ENCODE data around the gene ANKFN1. TPM values are rescaled to one million over a fixed set of nuclear protein-coding genes. Genes with fewer than 3 reads are reported as not detected.

Gene ANKFN1
- total RNA-seq, 3 donors from 2014 or later = not detected

DNA sequence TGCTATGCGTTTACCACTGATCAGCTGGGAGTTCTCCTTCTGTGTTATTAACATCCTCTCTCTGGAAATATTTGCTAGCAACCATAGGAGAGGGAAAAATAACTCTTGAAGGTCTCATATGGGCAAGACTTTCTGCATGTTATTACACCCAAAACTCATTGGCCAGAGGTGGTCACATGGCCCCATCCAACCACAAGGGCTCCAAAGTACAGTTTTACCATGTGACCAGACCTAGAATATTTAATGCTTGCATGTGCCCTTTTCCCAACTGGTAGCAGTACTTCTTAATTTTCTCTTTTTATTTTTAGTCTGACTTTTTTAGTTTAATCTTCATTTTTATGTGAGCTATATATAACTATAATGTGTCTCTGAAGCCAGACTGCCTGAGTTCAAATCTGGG lies 299.2 kb downstream of the ANKFN1 start:
- DNase-seq = no peak
- Mint-ChIP-seq H3K27me3 (ENCODE audit: low read depth) (peaks cover 12% of the 10 kb centered on the region), H3K36me3 (ENCODE audit: insufficient read depth) (no peaks in the 10 kb centered on the region), H3K4me1 (ENCODE audit: low read depth) (no peaks in the 10 kb centered on the region), H3K4me3 (no peak overlapping the region), H3K9me3 (no peaks in the 10 kb centered on the region)
- no peak for ATAC-seq

DNA sequence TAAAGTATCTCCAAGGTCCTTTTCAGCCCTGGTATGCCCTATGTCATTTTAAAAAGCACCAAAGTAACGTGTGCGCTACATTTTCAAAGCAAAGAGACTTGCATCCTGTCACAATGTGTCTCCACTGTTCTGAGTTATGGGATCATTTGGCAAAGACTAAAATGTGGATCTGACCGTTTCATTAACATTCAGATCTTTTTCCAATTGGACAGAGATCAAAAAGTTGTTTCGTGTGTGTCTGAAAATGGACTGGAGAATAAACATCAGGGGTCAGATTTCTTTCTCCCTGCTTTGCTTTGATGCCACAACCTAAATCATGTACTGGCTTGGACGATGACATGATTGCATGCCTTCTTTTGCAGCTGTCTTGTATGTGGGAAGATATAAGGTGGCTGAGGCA lies 304.2 kb downstream of the ANKFN1 start:
- no peak overlapping the region for H3K4me3 Mint-ChIP-seq
- H3K27me3 Mint-ChIP-seq (ENCODE audit: low read depth) = peaks cover 17% of the 10 kb centered on the region
- no peaks in the 10 kb centered on the region for H3K36me3 Mint-ChIP-seq (ENCODE audit: insufficient read depth)
- DNase-seq (no peak), ATAC-seq (no peak)
- no peaks in the 10 kb centered on the region for H3K4me1 Mint-ChIP-seq (ENCODE audit: low read depth)
- no peaks in the 10 kb centered on the region for H3K9me3 Mint-ChIP-seq

DNA sequence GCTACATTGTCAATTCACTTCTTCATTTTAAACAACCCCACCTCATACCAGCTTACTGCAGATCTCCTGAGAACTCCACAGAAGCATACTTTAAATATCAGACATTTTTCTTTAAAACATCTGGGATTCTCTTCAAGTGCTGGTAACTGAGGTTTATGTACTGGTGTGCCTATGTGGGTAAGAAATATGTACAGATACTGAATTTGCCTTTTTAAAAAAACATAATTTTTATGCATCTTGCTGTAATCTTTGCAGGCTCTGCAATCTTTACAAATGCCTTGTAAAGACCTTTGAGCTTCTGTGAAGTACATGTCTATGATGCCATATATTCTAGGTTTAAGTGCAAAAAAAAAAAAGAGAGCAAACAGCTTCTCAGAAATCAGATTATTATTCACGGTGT lies 312.6 kb downstream of the ANKFN1 start:
- no peak overlapping the region for H3K4me3 Mint-ChIP-seq
- H3K36me3 Mint-ChIP-seq (ENCODE audit: insufficient read depth) = no peaks in the 10 kb centered on the region

DNA sequence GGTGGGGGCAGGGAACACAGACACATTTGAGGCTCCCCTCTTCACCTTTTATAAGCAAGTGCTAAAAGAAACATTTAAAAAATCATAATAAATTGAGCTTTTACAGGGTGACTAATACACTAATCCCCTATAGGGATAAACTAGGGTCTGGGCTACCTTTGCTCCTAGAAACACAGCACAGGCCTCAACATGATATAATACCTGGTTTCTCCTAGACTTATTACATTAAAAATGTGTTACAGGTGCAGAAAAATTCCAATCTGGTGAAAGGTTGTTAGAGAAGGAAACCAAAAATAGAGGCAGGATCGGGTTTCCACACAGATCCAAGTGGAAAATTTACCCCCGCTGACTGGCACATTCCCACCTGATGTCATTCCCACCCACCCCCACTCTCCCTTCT lies 315.6 kb downstream of the ANKFN1 start:
- no peak for ATAC-seq
- Mint-ChIP-seq H3K27me3 (ENCODE audit: low read depth) (peaks cover 2% of the 10 kb centered on the region), H3K9me3 (peaks cover 10% of the 10 kb centered on the region), H3K36me3 (ENCODE audit: insufficient read depth) (no peaks in the 10 kb centered on the region), H3K4me3 (no peak overlapping the region), H3K4me1 (ENCODE audit: low read depth) (no peaks in the 10 kb centered on the region)
- DNase-seq = no peak

More for the DNA sequence above, 312.6 kb downstream of the ANKFN1 start:
- ATAC-seq (no peak), DNase-seq (no peak)
- no peaks in the 10 kb centered on the region for H3K4me1 Mint-ChIP-seq (ENCODE audit: low read depth)
- H3K27me3 Mint-ChIP-seq (ENCODE audit: low read depth) = peaks cover 2% of the 10 kb centered on the region
- no peaks in the 10 kb centered on the region for H3K9me3 Mint-ChIP-seq

DNA sequence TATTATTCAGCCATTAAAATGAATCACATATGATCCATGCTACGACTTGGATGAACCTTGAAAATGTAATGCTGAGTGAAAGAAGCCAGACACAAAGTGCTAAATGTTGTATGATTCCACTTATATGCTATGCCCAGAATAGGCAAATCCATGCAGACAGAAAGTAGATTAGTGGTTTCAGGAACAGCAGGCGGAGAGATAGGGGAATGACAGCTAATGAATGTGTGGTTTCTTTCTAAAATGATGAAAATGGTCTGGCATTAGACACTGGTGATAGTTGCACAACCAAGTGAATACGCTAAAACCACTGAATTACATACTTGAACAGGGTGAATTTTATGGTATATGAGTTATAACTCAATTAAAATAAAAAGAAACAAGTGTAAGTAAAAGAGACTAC lies 318.4 kb downstream of the ANKFN1 start:
- Mint-ChIP-seq H3K36me3 (ENCODE audit: insufficient read depth) (no peaks in the 10 kb centered on the region), H3K9me3 (peaks cover 15% of the 10 kb centered on the region), H3K27me3 (ENCODE audit: low read depth) (no peaks in the 10 kb centered on the region), H3K4me3 (no peak overlapping the region), H3K4me1 (ENCODE audit: low read depth) (peaks cover 6% of the 10 kb centered on the region)
- ATAC-seq (no peak), DNase-seq (no peak)

DNA sequence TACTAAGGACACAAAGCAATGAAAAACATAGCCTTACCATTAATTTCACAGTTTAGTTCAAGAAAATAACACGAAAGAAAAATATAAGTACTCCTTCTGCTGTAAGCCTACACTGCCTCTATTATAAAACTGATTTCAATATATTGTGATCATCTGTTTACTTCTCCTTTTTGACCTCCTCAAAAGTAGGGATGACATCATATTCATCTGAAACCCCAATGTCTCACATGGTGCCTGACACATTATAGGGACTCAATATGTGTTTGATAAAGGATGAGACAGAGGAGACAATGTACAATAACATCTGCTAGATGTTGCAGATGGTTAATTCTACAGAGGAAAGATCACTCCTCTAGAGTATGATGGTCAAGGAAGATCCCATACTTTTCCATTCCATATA lies 321.8 kb downstream of the ANKFN1 start:
- no peak for DNase-seq
- Mint-ChIP-seq H3K36me3 (ENCODE audit: insufficient read depth) (no peaks in the 10 kb centered on the region), H3K27me3 (ENCODE audit: low read depth) (peaks cover 2% of the 10 kb centered on the region), H3K4me1 (ENCODE audit: low read depth) (peaks cover 8% of the 10 kb centered on the region), H3K4me3 (no peak overlapping the region), H3K9me3 (peaks cover 15% of the 10 kb centered on the region)
- ATAC-seq = no peak

DNA sequence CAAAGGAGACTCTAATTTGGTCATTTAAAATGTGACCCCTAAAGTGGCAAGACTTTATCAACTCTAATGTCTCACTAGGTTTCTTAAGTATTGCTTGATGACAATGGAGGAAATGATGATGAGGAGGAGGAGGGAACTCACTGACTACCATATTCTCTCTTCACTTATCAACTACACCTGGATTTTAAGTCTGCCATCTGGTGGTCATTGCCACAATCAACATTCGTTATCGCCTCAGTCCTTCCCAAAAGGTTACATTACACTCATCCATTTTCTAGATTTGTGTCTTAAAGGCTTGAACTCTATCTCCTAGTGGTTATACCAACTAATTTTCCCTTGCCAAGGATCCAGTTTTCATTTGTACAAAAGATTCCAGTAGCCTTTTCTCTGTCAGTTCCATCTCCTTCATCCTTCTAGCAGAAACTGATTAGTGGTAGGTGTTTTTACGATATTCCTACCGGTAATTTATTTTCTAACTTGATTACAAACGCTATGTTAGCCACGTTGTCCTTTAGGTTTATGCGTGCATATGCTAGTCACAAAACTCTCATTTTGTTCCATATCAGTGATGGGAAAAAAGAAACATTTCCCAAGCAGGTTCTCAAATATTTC lies 325.7 kb downstream of the ANKFN1 start:
- ATAC-seq = no peak
- no peak overlapping the region for H3K4me3 Mint-ChIP-seq
- peaks cover 8% of the 10 kb centered on the region for H3K27me3 Mint-ChIP-seq (ENCODE audit: low read depth)
- peaks cover 8% of the 10 kb centered on the region for H3K4me1 Mint-ChIP-seq (ENCODE audit: low read depth)
- H3K36me3 Mint-ChIP-seq (ENCODE audit: insufficient read depth) = no peaks in the 10 kb centered on the region
- DNase-seq = no peak
- peaks cover 5% of the 10 kb centered on the region for H3K9me3 Mint-ChIP-seq

DNA sequence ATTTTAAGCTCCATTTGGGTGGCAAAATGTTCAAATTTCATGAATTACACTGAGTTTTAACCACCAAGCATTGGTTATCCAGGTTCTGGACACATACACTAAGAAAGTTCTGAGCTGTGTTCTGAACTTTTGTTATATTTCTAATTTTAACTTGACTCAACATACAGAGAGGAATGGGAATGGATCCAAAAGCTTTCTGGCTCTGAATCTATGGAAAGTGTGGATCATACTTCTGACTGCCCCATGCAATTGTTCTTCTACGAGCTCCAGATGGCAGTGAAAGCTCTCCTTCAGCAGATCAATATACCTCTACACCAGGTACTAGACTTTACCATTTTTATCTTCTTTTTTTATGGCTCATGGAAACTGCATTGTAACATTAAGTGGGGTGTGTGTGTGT lies 327.2 kb downstream of the ANKFN1 start:
- peaks cover 8% of the 10 kb centered on the region for H3K27me3 Mint-ChIP-seq (ENCODE audit: low read depth)
- H3K4me3 Mint-ChIP-seq = no peak overlapping the region
- DNase-seq = no peak

DNA sequence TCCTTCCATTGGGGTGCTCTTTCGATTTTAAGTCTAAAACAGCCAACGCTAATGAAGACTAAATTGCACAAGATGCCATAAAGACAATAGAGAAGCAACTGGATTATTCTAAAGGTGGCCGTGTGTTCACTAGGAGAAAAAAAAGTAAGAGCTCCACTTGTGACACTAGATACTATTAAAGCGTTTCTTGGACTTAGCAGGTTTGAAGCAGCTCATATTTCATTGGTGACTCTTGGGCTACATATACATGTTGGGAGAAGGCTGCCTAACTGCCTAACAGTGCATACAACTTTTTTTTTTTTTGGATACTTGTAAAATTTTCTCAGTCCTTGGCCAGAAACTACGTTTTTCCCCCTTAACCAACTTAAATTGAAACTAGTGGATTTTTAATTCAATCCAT lies 328.4 kb downstream of the ANKFN1 start:
- Mint-ChIP-seq H3K4me1 (ENCODE audit: low read depth) (peaks cover 1% of the 10 kb centered on the region), H3K27me3 (ENCODE audit: low read depth) (peaks cover 8% of the 10 kb centered on the region), H3K9me3 (no peaks in the 10 kb centered on the region), H3K36me3 (ENCODE audit: insufficient read depth) (no peaks in the 10 kb centered on the region), H3K4me3 (no peak overlapping the region)
- no peak for DNase-seq
- no peak for ATAC-seq

More for the DNA sequence above, 327.2 kb downstream of the ANKFN1 start:
- Mint-ChIP-seq H3K36me3 (ENCODE audit: insufficient read depth) (no peaks in the 10 kb centered on the region), H3K4me1 (ENCODE audit: low read depth) (peaks cover 8% of the 10 kb centered on the region), H3K9me3 (no peaks in the 10 kb centered on the region)
- ATAC-seq = no peak

DNA sequence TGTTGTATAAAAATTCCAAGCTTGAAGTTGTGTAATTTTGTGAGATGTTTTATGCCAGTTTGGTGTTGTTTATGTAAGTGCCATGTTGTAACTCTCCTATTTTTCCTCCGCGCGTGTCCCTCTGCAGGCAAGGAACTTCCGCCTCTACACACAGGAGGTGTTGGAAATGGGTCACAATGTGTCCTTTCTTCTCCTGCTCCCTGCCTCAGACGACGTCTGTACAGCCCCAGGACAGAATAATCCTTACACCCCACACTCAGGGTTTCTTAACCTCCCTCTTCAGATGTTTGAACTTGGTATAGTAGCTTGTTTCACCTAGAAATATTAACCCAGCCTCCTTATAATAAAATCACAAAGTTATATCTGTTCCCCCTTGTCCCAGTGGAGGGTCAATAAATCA lies 329.0 kb downstream of the ANKFN1 start:
- no peak overlapping the region for H3K4me3 Mint-ChIP-seq
- DNase-seq (no peak), ATAC-seq (no peak)
- no peaks in the 10 kb centered on the region for H3K4me1 Mint-ChIP-seq (ENCODE audit: low read depth)
- no peaks in the 10 kb centered on the region for H3K9me3 Mint-ChIP-seq
- H3K36me3 Mint-ChIP-seq (ENCODE audit: insufficient read depth) = no peaks in the 10 kb centered on the region
- peaks cover 8% of the 10 kb centered on the region for H3K27me3 Mint-ChIP-seq (ENCODE audit: low read depth)

DNA sequence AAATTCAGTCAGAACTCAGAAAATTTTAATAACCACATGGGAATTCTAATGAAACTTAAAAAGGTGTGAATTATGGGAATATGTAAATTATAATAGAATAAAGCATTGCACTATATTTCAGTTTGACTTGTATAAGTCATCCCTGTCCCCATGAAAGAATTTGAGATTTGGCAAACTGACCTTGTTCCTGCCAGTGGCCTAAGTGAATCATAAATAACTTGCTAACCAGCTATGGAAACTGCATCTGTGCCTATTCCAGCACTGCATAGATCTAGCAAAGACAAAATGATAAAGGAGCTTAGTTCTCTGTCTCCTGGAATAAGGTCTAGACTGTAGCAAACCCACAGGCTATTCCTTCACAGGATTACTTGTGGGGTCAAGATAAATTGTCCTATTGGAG lies 333.5 kb downstream of the ANKFN1 start:
- no peak overlapping the region for H3K4me3 Mint-ChIP-seq
- H3K9me3 Mint-ChIP-seq = no peaks in the 10 kb centered on the region
- peaks cover 6% of the 10 kb centered on the region for H3K27me3 Mint-ChIP-seq (ENCODE audit: low read depth)
- DNase-seq (no peak), ATAC-seq (no peak)
- H3K36me3 Mint-ChIP-seq (ENCODE audit: insufficient read depth) = no peaks in the 10 kb centered on the region
- H3K4me1 Mint-ChIP-seq (ENCODE audit: low read depth) = no peaks in the 10 kb centered on the region

DNA sequence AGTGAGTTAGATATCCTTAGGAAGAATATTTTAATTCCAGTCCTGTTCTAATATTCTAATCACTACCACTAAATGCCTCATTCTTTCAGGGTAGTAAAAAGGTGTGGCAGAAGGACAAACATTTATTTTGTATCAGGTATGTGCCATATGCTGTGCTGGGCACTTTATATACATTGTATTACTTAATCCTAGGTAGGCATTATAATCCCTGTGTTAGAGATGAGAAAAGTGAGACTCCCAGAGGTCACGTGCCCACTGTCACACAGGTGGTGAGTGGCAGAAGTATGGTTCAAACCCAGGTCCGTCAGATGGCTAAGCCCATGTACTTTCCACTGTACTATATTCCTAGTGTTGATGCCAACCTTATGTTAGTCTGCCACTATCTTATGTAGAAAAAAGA lies 335.5 kb downstream of the ANKFN1 start:
- Mint-ChIP-seq H3K4me1 (ENCODE audit: low read depth) (no peaks in the 10 kb centered on the region), H3K36me3 (ENCODE audit: insufficient read depth) (no peaks in the 10 kb centered on the region), H3K4me3 (no peak overlapping the region), H3K9me3 (no peaks in the 10 kb centered on the region), H3K27me3 (ENCODE audit: low read depth) (peaks cover 3% of the 10 kb centered on the region)
- DNase-seq = no peak
- ATAC-seq = no peak

DNA sequence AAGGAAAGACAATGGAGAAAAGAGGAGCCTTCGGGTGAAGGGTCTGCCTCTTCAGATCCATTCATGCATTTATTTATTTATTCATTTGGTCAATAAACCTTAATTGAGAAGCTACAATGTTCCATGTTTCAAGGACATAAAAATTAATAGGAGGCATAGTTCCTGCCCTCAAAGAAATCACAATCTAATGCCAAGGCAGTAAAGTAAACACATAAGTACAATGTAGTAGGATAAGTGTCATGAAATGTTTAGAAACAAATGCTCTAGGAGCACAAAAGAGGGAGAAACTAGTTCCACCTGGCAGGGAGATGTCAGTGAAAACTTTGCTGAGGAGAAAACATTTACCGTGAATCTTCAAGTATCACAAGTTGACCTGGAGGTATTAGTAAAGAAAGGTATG lies 336.7 kb downstream of the ANKFN1 start:
- Mint-ChIP-seq H3K9me3 (no peaks in the 10 kb centered on the region), H3K36me3 (ENCODE audit: insufficient read depth) (no peaks in the 10 kb centered on the region), H3K4me3 (no peak overlapping the region), H3K4me1 (ENCODE audit: low read depth) (no peaks in the 10 kb centered on the region), H3K27me3 (ENCODE audit: low read depth) (peaks cover 3% of the 10 kb centered on the region)
- ATAC-seq = no peak
- no peak for DNase-seq

DNA sequence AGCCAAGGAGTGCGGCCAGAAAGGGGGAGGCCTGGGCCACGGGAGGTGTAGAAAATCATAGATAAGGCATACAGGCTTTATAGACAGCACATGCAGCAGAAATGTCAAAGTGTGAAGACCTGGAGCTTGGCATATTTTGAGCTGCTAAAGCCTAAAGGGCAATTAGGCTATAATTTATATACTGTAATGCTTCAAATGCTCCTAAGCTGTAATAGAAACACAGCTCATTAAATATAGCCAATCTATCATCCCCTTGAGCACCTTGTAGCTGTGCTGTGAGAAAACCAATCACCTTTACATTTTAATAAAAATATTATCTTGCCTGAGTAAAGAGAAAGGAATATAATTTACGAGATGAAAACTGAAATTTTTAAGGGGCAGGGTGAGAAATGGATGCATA lies 342.3 kb downstream of the ANKFN1 start:
- Mint-ChIP-seq H3K4me3 (no peak overlapping the region), H3K27me3 (ENCODE audit: low read depth) (peaks cover 3% of the 10 kb centered on the region), H3K4me1 (ENCODE audit: low read depth) (no peaks in the 10 kb centered on the region), H3K9me3 (no peaks in the 10 kb centered on the region), H3K36me3 (ENCODE audit: insufficient read depth) (no peaks in the 10 kb centered on the region)
- DNase-seq (no peak), ATAC-seq (no peak)

DNA sequence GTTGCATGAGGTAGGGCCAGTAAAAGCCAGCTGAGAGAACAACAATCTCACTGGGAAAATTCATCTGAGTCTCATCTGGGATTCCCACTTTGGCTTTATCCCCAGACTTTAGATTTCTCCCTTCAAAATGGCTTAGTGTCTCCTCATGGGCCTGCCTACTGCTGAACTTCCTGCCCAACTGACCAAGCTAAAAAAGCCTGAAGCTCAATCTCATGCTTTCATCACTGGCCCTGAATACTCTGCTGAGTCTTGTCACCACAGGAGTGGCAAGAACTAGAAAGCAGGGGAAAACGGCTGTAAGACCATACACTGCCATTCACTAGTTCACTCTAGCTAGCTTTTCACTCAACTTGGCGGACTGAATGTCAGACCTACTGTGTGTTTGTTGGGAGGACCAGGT lies 343.9 kb downstream of the ANKFN1 start:
- Mint-ChIP-seq H3K36me3 (ENCODE audit: insufficient read depth) (no peaks in the 10 kb centered on the region), H3K4me1 (ENCODE audit: low read depth) (no peaks in the 10 kb centered on the region), H3K9me3 (no peaks in the 10 kb centered on the region), H3K4me3 (no peak overlapping the region), H3K27me3 (ENCODE audit: low read depth) (peaks cover 3% of the 10 kb centered on the region)
- no peak for DNase-seq
- no peak for ATAC-seq
